Pancreas (tissue), 10 donors: ENCODE results near the gene CRYBA4. TPM values are rescaled to one million over a fixed set of nuclear protein-coding genes. Genes with fewer than 3 reads are reported as not detected.

ENCODE experiments used
- ATAC-seq, 4 donors: fragments of 200-7000 bp; cut with Tn5 transposase; one replicate each; pipeline versions ENCODE4 v1.8.0 to v1.9.1; 2020; ENCODE audit warnings: mild to moderate bottlenecking in 4 of 4, moderate library complexity in 4 of 4
- DNase-seq, 6 donors: peaks; one replicate each; pipeline ENCODE4 v3.0.0-alpha.2; 2020
- FAIRE-seq: peaks from 2 replicates; lab custom pipeline; 2012; peaks lifted over from hg19 to GRCh38; lab: Jason Lieb, UNC
- H3K27ac ChIP-seq, 4 donors: fragments of 200-600 bp; sonication (generic); 1 replicate in 3 of 4; 2 replicates in 1 of 4; pipeline versions ENCODE4 v1.5.0 to v1.8.0; 2020
- H3K27me3 ChIP-seq, 4 donors: fragments of 200-600 bp; one replicate each; pipeline ENCODE4 v1.8.0; 2021
- H3K36me3 ChIP-seq, 3 donors: fragments of 200-600 bp; sonication (generic) in 1 of 3; one replicate each; pipeline versions ENCODE4 v1.5.0 to v1.8.0; 2020 to 2021
- H3K4me1 ChIP-seq, 3 donors: fragments of 200-600 bp; one replicate each; pipeline ENCODE4 v1.8.0; 2021
- H3K4me3 ChIP-seq, 4 donors: fragments of 200-600 bp; sonication (generic) in 2 of 4; one replicate each; pipeline versions ENCODE4 v1.5.0 to v1.8.0; 2020 to 2021
- H3K9me3 ChIP-seq, 4 donors: fragments of 200-600 bp; one replicate each; pipeline ENCODE4 v1.8.0; 2021
- CTCF ChIP-seq, 4 donors: fragments of 200-600 bp; sonication (generic) in 3 of 4; IDR thresholded peaks; one replicate each; pipeline versions ENCODE4 v1.5.0 to v1.8.0; 2021; ENCODE audit warnings: antibody characterized with exemption in 4 of 4
- WGBS, 2 donors: extraction: QIAGEN DNeasy Blood & Tissue Kit; methylation state at CpG; one replicate each; pipeline ENCODE4 v1.1.7; 2013; 5-methylcytosine and 5-hydroxymethylcytosine counted together
- intact Hi-C, 3 donors: fragments of 100-400 bp; cut with DNase I; formaldehyde crosslinking; loops; one replicate each; pipeline versions ENCODE4 v1.11.1 to v1.14.2; 2022
- polyA plus RNA-seq, 2 donors: library from polyadenylated mRNA; stranded (reverse); fragments of 200-250 nt; gene quantifications; one replicate each; pipeline ENCODE4 v1.2.3, GENCODE V29; 2013
- total RNA-seq, 6 donors: library from RNA; stranded (reverse); fragmentation: NEBNext Ultra II Directional in 4 of 6; extraction: Animal tissue kit (Norgen Biotek cat#: 25700) in 4 of 6; gene quantifications; one replicate each; pipeline versions ENCODE4 v1.2.1 to v1.2.4, GENCODE V29; 2021 to 2023
- donor health status: healthy with polysubstance abuse.
- donor health status: DM: no; HTN: no; CAD: no; lungs with moderate emphysema.
- donor health status: DM: no; HTN: no; CAD: no.
- donor health status: control.
- donor health status: control.
- donor health status: Bipolar disorder and iron deficiency.
- donor health status: DM: yes; HTN: yes; CAD: no.
- donor health status: DM: no; HTN: no; CAD: no.
- donor health status: DM: no; HTN: no; CAD: no.
- donor health status: DM: yes; HTN: yes; CAD: no.

Gene CRYBA4
- total and polyA plus RNA-seq, 8 donors: 0.19 TPM; not detected in 7

DNA sequence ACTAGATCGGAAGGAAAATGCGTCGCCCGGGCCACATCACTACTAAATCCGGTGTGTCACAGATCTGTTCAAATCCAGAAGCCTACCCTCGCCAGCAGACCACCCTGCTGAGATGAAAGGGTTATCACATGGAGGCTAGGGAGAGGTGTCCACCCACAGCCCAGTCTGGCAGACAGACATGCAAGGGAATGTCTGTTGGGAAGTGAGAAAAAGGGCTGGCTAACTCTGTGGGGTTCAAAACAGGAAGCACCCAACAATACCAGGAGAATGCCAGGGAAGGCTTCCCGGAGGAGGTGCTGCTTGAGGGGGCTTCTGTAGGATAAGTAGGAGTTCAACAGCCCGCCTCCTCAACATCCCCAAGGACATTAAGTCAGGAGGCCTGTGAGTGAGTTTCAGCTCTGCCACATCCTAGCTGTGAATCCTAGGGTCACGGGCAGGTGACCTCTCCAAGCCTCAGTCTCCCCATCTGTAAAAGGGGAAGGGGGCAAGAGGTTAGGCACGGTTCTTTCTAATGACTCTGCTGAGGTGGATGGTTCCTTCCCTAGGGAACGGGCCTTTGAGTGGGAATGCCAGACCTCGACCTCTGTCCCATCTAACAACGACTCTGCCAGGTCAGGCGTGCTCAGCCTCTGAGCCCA lies 32.9 kb upstream of the CRYBA4 start:
- TF ChIP-seq CTCF (IDR thresholded peaks at IDR 0.05): no peak
- peak overlapping the region in 2 of 4 donors; percentile 67 to 85 for H3K27ac ChIP-seq
- H3K9me3 ChIP-seq: no peaks in the 10 kb centered on the region
- no peaks in the 10 kb centered on the region for H3K36me3 ChIP-seq
- H3K27me3 ChIP-seq: no peaks in the 10 kb centered on the region
- WGBS, 2 donors: 62 to 64% methylated on average over 14 of the region's 14 CpGs
- intact Hi-C loops: no loop called here
- FAIRE-seq (no peak), ATAC-seq (no peak), DNase-seq (no peak)
- peak overlapping the region; percentile 75 to 95 (median 91) for H3K4me3 ChIP-seq
- peaks cover 0 to 17% (median 0%) of the 10 kb centered on the region in 3 donors for H3K4me1 ChIP-seq

- DNase-seq (peak in 5 of 6 donors; percentile 41 to 69 (median 47)), FAIRE-seq (no peak)
- intact Hi-C loops: no loop called here
These were observed 32.4 kb upstream of the CRYBA4 start for GRCh38 chr22:26589367-26589844.

DNA sequence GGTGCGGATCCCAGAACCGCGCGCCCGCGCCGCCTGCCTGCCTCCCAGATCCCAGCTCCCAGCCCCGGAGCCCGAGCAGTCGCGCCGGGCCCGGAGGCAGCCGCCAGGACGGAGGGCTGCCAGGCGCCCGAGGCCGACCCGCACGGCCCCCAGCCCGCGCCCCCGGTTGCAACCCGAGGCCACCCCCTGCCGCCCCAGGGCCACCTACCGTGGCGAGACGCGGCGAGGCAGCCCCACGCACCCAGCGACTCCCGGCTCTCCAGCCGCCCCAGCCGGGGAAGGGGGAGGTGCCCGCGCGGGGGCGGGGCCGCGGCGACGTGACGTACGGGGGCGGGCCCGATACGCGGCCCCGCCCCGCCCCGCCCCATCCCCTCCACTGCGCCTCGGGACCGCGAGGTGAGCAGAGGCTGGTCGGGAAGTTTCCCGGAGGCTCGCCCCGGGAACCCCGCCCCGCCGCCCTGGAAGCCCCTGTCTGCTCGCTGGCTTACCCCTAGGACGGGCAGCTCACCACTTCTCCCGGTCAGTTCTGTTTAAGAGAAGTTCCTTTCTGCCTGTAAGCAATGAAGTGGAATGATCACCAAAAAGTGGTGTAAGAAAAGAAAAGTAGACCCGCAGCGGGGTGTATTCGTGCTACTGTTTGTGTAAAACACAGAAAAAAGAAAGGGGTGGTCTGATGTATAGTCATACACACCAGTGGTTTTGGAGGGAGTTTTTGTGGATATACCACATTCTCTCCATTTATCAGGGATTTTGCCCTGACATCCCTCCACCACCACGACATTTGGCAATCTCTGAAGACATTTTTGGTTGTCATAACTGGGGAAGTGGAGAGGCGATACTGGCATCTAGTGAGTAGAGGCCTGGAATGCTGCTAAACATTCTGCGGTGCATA lies 31.7 kb upstream of the CRYBA4 start, which contains the start of gene TPST2:
TSS of gene TPST2 (minus strand) at position 288 of the 892 bp plus-strand sequence. CDS start 48,502 bp downstream, outside the sequence.
- no peak for FAIRE-seq
- no peaks in the 10 kb centered on the region for H3K27me3 ChIP-seq
- H3K9me3 ChIP-seq: no peaks in the 10 kb centered on the region
- ATAC-seq: peak; percentile 95 to 97 (median 96)
- peak within 1 kb of the TSS in 3 of 4 donors; percentile 46 to 85 (median 67) for H3K27ac ChIP-seq
- DNase-seq: peak; percentile 69 to 96 (median 84)
- intact Hi-C loops: no loop called here
- peak within 1 kb of the TSS; percentile 75 to 95 (median 91) for H3K4me3 ChIP-seq
- 1% methylated on average over 47 to 72 of the region's 72 CpGs for WGBS, 2 donors
- H3K4me1 ChIP-seq: peaks cover 0 to 16% (median 0%) of the 10 kb centered on the region in 3 donors
- H3K36me3 ChIP-seq: no peaks in the 10 kb centered on the region
- no peak for TF ChIP-seq CTCF (IDR thresholded peaks at IDR 0.05)

More at GRCh38 chr22:26589367-26589844, 32.4 kb upstream of the CRYBA4 start:
- TF ChIP-seq CTCF (IDR thresholded peaks at IDR 0.05): no peak
- H3K4me1 ChIP-seq: peaks cover 0 to 17% (median 0%) of the 10 kb centered on the region in 3 donors
- H3K27ac ChIP-seq: peak overlapping the region in 3 of 4 donors; percentile 46 to 85 (median 67)
- H3K36me3 ChIP-seq: no peaks in the 10 kb centered on the region
- no peaks in the 10 kb centered on the region for H3K9me3 ChIP-seq
- no peaks in the 10 kb centered on the region for H3K27me3 ChIP-seq
- WGBS, 2 donors: 0% methylated on average over 39 to 44 of the region's 44 CpGs
- ATAC-seq: peak; percentile 35 to 59 (median 50)
- peak overlapping the region; percentile 75 to 95 (median 91) for H3K4me3 ChIP-seq

DNA sequence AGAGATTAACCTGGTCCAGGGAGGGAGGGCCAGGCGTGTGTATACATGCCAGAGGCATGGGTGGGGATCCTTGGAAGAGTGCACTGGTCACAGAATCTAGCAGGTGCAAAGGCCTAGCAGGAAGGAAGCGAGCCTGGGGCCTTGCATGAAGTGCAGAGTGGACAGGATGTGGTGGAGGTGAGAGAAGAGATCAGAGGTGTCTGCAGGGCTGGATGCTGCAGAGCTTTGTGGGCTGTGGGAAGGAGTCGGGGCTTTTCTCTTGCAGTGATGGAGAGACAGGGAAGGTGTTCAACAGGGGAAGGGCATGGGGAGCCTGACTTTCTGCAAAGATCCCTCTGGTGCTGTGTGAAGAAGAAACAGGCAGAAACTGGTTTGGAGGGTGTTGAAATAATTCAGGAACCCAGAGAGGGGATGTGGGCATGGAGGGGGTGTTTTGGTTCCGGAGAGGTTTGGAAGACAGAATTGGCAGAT lies 29.3 kb upstream of the CRYBA4 start:
- WGBS, 2 donors: 78 to 84% methylated on average over 4 of the region's 4 CpGs
- TF ChIP-seq CTCF (IDR thresholded peaks at IDR 0.05): no peak
- Histone ChIP-seq H3K27ac (no peak overlapping the region), H3K27me3 (no peaks in the 10 kb centered on the region), H3K4me3 (no peak overlapping the region), H3K36me3 (no peaks in the 10 kb centered on the region), H3K9me3 (no peaks in the 10 kb centered on the region), H3K4me1 (peaks cover 0 to 7% (median 0%) of the 10 kb centered on the region in 3 donors)
- DNase-seq (no peak), FAIRE-seq (no peak), ATAC-seq (no peak)
- intact Hi-C loops: no loop called here
